ENCODE measurements around the gene RPL13A.

RPL13A gene

DNA sequence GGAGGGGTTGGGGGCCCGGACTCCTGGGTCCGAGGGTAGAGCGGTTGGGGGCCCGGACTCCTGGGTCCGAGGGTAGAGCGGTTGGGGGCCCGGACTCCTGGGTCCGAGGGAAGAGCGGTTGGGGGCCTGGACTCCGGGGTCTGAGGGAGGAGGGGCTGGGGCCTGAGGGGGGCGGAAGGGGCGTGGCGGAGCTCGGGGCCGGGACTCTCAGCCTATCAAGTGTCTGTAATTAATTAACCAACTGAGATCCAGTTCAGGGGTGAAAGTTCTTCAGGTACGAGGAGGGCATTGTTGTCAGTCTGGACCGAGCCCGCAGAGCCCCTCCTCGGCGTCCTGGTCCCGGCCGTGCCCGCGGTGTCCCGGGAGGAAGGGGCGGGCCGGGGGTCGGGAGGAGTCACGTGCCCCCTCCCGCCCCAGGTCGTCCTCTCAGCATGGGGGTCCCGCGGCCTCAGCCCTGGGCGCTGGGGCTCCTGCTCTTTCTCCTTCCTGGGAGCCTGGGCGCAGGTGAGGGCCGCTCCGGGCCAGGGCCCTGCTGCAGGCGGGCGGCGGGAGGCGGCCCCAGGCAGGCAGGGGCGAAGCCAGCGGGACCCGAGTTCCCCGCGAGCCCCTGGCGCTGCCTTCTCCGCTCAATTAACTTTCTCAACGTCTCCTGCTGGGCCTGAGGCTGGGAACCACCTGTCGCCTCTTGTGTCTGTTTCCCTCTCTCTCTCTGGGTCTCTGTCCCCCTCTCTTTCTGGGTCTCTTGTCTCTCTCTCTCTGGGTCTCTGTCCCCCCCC, 25.8 kb downstream of the RPL13A start:
- peak; percentile 67 to 70 for ATAC-seq

DNA sequence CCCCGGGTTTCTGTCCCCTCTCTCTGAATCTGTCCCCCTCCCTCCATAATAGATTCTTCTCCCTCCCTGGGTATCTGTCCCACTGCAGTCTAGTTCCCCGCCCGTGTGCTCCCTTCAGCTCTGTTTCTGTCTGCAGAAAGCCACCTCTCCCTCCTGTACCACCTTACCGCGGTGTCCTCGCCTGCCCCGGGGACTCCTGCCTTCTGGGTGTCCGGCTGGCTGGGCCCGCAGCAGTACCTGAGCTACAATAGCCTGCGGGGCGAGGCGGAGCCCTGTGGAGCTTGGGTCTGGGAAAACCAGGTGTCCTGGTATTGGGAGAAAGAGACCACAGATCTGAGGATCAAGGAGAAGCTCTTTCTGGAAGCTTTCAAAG, 26.3 kb downstream of the RPL13A start:
- ATAC-seq, result peak in 1 of 2 donors; percentile 18

DNA sequence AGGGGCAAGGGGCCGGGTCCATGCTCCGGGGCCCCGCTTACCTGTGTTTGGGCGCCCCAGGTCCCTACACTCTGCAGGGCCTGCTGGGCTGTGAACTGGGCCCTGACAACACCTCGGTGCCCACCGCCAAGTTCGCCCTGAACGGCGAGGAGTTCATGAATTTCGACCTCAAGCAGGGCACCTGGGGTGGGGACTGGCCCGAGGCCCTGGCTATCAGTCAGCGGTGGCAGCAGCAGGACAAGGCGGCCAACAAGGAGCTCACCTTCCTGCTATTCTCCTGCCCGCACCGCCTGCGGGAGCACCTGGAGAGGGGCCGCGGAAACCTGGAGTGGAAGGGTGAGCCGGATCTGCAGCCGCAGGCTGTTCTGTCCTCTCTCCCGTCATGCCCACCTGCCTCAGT, 26.7 kb downstream of the RPL13A start:
- no peak for ATAC-seq

DNA sequence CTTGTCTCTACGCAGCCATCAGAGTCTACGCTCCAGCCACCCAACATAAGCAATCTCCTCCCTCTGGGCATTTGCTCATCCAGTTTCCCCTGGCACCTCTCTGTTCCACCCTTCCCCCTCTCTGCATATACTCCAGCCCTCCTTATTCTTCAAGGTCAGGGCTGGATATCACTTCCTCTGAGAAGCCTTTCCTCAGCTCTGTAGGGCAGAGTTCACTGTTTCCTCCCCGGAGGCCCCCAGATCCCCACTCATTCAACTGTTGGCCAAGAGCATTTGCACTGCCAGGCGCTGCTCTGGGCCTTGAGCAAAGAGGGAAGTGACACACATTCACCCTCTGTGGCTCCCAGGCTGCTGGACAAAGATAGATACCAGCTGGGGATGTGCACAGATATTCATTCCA, 28.4 kb downstream of the RPL13A start:
- no peak for ATAC-seq

DNA sequence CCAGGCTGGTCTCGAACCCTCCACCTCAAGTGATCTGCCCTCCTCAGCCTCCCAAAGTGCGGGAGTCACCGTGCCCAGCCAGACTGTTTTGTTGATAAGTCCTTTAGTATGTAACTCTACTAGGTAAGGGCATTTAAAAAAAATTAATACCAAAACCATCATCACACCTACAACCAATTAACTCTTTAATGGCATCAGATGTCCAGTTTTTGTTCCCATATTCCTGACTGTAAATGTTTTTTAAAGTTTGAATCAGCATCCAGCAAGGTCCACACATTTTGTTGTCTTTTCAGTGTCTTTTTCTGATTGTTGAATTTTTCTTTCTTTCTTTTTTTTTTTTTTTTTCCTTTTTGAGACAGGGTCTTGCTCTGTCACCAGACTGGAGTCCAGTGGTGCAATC, 30.6 kb downstream of the RPL13A start:
- ATAC-seq, result no peak

DNA sequence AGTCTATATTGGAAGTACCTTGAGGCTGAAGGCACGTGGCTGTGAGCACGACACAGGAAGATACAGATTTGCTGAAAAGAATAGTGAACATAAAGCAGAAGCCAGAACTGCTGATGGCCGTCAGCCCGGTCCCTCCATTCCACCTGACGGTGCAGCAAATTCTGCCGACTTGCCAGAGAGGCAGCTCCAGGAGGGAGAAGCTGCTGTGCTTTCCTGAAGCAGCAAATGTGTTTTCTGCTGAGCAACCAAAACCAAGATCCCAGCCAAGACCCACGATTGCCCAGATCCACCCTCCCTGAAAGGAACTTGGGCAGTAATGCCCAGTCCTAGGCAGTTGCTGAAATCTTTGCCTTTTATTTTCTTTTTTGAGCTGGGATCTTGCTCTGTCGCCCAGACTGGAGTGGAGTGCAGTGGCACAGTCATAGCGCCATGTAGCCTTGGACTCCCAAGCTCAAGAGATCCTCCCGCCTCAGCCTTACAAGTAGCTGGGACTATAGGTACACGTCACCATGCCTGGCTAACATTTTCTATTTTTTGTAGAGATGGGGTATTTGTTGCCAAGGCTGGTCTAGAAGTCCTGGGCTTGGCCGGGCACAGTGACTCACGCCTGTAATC, 33.4 kb downstream of the RPL13A start:
- no peak for ATAC-seq

DNA sequence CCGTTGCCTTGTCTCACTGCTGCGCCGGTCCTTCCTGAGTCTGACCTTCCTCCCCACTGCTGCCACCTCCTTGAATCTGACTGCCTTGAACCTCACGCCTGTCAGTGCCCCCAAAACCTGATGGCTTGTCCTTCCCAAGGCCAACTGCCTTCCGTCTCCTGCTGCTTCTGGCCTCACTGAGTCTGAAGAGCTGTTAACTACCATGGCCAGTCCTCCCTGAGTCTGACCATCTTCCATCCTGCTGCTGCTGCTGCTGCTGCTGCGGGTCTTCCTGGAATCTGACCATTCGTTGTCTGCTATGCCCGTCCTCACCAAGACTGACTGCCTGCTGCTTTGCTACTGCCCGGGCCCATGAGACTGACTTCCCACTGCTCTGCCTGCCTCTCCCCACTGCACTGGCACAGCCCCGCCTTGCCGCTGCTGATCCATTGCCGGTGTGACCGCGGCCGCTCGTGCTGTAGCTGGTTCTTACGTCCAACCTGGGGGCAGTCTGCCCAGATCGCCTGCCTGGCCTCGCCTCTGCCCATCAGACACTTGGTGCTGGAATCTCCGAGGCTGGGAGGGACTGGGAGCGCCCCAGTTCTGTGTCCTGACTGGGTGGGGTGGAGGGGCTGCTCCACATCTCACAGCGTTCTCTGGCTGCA, 37.5 kb downstream of the RPL13A start:
- no peak for ATAC-seq

DNA sequence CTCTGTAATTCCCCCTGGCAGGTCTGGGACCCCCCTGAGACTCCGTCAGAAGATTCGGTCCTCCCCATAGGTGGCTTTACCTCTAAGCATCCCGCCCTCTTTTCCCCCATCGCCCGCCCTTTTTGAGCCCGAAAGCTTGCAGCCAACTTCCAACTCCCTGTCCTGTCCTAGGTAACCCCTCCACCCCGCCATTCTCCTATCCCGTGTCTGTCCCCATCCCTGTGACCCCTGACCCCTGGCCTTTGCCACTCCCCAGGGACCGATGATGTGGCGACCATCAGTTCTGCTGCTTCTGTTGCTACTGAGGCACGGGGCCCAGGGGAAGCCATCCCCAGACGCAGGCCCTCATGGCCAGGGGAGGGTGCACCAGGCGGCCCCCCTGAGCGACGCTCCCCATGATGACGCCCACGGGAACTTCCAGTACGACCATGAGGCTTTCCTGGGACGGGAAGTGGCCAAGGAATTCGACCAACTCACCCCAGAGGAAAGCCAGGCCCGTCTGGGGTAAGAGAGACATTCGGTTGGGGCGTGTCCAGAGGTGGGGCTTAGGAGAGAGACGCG, 40.9 kb downstream of the RPL13A start:
- ATAC-seq, result no peak

DNA sequence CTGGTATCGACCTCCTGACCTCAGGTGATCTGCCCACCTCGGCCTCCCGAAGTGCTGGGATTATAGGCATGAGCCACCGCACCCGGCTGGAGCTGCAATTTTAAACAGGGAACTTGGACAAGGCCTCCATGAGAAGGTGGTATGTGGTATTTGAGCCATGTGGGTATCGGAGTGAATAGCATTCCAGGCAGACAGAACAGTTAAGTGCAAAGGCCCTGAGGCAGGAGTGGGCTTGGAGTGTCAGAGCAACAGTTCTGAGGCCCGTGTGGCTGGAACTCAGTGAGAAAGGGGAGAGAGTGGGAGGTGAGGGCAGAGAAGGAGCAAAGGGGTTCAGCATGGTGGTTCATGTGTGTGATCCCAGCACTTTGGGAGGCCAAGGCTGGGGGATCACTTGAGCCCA, 43.3 kb downstream of the RPL13A start:
- ATAC-seq, result no peak

DNA sequence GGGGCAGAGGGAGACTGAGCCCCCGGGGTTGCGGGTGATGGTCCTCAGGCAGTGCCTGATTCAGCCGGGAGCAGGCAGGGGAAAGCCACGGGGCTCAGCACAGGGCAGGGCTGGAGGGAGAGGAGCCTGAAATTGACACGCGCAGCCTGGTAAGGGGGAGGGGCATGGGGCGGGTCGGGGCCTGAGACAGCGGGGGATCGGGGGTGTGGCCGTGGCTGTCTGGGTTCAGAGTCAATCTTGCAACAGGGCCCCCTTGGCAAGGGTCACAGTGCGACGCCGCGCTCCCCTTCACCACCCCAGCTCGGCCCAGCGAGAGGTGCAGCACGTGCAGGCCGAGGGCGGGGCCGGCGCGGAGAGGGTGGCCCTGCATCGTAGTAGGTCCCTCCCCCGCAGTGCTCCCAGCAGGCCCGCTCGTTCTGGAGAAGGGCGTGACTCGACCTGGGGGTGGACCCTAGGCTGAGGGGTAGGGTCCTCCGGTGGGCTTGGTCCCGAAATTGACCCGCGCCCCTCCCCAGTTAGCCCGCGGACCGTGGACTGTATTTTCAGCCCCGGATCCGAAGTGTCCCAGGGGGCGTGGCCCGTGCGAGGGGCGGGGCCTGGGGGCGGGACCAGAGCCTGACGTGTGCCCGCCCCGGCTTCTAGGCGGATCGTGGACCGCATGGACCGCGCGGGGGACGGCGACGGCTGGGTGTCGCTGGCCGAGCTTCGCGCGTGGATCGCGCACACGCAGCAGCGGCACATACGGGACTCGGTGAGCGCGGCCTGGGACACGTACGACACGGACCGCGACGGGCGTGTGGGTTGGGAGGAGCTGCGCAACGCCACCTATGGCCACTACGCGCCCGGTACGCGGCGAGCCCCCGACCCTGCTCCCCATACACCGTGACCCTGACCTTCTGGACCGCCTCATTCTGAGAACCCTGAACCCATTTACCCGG, 46.4 kb downstream of the RPL13A start:
- ATAC-seq, result peak; percentile 90

DNA sequence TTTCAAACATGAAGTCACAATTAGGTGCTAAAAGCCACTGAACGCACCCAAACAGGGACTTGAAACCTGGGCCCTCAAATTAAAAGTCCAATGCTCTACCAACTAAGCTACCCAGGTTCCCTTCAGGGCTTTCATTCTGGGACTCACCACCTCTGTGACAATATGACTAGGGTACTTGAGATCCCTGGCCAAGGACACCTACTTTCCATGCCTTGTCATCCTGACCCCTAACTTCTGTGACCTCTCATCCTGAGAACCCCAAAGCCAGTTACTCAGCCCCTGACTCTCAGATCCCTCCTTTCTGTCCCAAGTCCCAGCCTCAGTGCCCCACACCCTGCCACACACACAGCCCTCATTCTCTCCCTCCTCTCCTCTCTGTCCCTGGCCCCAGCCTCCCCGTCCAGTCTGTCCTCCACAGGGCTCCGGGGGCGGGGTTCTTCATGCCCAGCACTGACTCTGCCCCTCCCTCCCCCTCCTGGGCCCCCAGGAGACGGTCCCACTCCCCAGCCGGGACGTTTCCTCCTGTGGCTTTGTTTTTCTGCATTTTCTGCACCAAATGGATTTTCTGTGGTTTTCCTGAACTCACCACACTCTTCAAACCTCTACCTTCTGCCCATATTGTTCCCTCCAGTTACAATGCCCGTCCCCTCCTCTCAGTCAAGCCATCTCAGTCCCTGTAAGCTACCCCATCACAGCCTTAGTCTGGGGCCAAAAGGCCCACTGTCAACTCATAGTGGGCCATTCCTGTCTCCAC, 47.4 kb downstream of the RPL13A start:
- no peak for ATAC-seq

DNA sequence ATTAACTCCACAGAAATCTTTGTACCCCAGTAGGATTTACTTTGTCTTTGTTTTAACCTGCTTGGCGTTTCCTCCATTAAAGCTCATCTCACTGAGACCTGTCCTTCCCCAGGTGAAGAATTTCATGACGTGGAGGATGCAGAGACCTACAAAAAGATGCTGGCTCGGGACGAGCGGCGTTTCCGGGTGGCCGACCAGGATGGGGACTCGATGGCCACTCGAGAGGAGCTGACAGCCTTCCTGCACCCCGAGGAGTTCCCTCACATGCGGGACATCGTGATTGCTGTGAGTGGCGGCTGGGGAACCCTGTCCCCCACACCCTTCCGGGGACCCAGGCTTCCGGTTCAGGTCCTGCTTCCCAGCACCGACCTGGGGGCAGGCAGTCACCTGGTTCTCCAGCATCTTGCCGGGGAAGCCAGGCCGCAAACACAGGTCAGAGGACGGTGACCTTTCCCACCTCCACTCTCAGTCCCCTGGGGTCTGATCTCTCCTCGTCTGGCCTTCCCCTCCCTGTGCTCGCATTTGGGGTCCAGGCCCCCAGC, 49.6 kb downstream of the RPL13A start:
- no peak for ATAC-seq

DNA sequence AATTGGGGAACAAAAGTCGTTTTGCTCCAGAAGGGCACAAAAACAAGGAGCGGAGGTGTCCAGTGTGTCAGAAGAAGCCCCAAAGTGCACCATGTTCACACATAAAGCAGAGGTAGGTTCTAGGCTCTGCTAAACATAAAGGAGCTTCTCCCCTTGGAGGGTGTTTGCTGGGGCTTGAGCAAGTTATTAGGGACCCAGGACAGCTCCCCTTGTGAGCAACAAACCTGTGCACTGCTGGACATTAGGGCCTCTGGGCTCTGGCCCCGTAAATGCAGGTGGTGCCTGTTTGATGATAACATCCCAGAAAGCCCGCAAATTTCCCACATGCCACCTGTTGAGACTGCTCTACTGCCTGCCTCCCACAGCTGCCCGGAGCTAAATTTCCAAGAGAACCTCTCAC, 51.2 kb downstream of the RPL13A start:
- ATAC-seq, result no peak

DNA sequence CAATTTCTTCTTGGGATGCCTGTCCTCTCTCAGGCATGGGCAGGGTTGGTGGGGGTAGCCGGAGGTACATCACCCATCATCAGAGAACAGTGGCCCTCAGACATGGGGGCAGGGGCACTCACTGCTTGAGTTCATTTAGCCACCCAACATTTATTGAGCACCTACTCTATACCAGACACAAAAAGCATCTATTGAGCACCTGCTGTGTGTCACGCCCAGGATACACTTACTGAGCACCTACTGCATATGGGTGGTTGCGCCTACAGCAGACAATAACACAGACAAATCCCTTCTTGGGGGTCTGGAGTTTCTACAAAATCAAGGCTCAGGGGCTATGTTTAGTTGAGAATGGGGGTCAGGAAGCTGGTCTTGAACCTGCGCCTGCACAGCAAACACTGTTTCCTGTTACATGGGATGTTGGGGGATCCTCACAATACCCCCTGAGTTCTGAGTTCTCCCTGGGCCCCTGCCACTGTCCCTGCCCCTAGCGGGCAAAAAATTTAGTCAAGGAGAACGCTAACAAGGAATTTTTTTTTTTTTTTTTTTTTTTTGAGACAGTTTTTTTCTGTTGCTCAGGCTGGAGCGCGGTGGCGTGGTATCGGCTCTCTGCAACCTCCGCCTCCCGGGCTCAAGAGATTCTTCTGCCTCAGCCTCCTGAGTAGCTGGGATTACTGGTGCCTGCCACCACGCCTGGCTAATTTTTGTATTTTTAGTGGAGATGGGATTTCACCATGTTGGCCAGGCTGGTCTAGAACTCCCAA, 52.0 kb downstream of the RPL13A start:
- ATAC-seq, result no peak

All from activated CD4-positive, CD25-positive, alpha-beta regulatory T cell treated with anti-CD3 and anti-CD28 coated beads, Interleukin-2, amount 50 U/mL, for 24 hours (primary cell).